Measurements from ENCODE around the gene PRRT2.
A peak's percentile ranks its signal among the peaks of the same experiment; 100 is the strongest.
"Not testable (repeated sequence)": the region's sequence is repeated elsewhere in the genome, so short reads cannot be mapped to it uniquely, and the experiment has no call there.

PRRT2 gene

DNA sequence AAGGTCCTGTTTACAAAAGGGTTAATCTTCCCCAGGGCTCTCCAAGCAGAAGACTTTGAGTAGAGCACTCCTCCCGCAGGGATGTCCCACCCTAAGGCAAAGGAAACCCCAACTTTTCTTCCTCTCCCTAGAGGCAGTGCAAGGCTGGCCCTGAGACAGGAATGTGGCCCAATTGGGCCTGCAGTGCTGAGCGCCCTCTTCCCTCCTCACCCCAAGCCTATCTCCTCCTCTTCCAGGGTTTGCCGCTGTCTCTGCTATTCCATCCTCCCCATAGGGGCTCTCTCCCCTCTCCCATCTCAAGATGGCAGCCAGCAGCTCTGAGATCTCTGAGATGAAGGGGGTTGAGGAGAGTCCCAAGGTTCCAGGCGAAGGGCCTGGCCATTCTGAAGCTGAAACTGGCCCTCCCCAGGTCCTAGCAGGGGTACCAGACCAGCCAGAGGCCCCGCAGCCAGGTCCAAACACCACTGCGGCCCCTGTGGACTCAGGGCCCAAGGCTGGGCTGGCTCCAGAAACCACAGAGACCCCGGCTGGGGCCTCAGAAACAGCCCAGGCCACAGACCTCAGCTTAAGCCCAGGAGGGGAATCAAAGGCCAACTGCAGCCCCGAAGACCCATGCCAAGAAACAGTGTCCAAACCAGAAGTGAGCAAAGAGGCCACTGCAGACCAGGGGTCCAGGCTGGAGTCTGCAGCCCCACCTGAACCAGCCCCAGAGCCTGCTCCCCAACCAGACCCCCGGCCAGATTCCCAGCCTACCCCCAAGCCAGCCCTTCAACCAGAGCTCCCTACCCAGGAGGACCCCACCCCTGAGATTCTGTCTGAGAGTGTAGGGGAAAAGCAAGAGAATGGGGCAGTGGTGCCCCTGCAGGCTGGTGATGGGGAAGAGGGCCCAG lies 1.0 kb downstream of the PRRT2 start:
- no peak for DNase-seq

DNA sequence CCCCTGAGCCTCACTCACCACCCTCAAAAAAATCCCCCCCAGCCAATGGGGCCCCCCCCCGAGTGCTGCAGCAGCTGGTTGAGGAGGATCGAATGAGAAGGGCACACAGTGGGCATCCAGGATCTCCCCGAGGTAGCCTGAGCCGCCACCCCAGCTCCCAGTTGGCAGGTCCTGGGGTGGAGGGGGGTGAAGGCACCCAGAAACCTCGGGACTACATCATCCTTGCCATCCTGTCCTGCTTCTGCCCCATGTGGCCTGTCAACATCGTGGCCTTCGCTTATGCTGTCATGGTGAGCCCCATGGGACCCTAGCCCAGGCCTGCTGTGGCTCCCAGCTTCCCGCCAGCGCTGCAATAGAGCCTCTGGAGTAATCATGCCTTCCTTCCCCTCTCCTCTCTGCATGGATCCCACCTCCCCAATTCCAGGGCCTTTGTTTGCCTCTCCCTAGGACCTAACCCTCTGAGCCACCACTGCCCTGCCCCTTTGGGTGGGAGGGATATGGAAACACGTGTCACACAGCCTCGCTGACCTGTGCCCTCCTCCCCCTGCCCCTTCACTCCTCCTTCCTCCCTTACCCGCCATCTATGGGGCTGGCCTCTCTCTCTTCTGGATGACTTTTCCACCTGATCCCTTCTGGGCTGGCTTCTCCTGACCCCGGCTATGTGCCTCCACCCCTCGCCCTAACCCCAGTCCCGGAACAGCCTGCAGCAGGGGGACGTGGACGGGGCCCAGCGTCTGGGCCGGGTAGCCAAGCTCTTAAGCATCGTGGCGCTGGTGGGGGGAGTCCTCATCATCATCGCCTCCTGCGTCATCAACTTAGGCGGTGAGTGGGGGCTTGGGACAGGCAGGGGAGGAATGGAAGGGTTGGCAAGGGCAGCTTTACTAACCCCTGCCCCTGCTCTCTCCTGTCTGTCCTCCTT lies 1.9 kb downstream of the PRRT2 start:
- no peak for DNase-seq

DNA sequence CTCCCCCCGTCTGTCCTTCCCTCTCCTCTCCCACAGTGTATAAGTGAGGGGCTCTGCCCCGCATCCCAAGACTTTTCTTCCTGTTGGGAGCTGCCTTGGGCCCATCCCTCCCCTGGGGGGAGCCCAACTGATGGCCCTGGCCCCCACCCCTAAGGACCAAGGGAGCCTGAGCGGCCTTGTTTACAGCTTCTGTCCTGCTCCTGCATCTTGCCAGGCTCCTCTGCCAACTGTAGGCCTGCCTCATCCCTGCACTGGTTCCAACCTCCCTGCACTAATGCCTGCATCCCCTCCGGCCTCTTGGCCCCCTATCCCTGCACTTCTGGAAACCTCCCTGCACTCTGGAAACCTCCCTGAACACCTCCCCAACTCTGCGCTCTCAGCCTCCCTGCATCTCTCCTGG lies 2.6 kb downstream of the PRRT2 start:
- no peak for DNase-seq

DNA sequence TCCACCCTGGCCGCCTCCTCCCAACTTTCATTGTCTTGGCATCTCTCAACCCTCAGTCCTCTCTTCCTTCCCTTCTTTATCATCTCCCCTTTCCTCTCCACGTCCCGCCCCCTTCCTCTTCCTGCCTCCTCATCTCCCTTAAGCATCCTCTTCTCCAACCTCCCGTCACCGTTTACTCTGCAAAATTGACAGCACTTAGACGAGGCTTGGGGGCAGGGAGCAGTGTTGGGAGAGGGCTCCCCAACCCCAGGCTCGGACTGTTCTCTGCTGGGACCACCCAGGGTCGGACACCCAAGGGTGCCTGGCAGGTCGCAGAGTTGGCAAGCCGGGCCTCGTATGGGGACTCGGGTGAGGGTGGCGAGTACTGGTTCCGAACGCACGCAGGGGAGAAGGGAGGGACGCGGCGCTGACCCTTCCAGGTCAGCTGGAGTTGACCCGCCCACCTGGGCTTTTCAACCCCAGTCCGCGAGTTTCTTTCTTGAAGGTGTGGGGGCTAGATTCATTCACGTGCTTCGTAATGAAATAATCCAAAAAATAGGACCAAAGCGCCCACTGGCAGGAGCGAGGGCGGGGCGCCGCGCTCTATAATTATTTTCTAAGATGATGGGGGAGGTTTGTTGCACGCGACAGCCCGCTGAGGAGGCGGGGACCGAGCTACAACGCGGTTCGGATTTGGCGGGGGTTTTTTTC lies 3.2 kb downstream of the PRRT2 start:
- DNase-seq: peak in 1 of 2 experiments; percentile 38

DNA sequence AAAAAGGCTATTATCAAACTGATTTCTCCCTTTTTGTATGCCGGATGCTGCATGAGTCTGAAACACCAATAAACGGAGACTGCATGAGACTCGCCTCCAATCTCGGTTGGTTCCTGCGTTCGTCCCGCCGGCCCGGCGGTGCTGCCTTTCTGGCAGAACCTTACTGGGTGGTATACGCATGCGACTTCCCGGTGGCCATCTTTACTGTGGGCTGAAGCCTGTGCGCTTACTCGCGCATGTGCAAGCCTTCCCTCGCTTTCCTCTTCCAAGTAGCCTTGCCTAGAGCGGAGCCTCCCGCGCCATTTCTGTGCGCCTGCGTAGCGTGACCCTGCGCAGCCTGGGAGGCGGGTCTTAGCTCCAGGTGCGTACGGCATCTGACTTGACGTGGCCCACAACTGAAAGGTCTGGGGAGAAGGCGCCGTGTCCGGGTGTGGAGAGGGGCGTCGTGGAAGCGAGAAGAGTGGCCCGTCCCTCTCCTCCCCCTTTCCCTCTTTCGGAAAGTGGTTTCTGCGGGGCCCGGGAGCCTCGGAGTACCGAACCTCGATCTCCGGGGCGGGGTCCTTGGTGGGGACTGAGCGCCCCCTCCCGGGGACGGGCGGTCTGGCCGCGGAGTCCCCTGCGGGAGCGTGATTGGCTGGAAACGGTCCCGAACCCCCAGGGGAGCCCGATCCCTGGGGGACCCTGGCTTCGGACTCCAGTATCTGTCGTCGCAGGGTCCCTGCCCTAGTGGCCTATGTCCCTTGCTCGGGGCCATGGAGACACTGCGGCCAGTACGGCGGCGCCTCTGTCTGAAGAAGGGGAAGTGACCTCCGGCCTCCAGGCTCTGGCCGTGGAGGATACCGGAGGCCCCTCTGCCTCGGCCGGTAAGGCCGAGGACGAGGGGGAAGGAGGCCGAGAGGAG lies 4.0 kb downstream of the PRRT2 start, which contains the start of gene PAGR1:
Gene PAGR1, plus strand, starts transcription at position 360 of the 901 bp plus-strand sequence. Its CDS starts 374 bp downstream, at position 734.
- DNase-seq: peak; percentile 99 to 100

DNA sequence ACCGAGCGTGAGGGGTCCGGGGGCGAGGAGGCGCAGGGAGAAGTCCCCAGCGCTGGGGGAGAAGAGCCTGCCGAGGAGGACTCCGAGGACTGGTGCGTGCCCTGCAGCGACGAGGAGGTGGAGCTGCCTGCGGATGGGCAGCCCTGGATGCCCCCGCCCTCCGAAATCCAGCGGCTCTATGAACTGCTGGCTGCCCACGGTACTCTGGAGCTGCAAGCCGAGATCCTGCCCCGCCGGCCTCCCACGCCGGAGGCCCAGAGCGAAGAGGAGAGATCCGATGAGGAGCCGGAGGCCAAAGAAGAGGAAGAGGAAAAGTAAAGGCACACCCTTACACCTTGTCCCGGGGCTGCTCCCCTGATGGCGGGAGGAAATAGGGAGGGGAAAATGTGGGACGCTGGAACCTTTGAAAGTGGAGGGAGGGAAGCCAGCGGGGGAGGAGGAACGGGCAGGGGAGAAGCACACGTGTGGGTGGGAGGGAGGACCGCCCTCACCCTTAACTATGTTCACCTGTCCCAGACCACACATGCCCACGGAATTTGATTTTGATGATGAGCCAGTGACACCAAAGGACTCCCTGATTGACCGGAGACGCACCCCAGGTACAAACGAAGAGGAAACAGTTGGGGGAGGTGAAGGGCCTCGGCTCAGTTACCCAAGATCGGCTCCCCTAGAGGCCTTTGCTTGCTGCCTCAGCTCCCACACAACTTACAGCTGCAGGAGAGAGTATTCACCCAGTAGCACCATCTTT lies 4.9 kb downstream of the PRRT2 start:
- peak in 1 of 2 experiments; percentile 55 for DNase-seq

DNA sequence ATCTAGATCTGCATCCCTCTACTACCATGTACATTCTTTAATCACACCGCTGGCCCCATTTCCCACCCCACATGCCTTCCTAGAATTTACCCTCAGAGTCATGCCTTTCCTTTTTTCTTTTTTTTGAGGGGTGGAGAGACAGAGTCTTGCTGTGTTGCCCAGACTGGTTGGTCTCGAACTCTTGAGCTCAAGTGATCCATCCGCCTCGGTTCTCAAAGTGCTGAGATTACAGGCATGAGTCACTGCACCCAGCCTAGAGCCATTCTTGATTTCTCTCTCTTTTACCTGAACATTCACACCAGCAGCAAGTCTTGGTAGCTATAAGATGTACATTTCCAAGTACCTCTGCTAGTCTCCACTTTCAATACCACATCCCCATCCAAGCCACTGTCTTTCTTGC lies 6.1 kb downstream of the PRRT2 start:
- DNase-seq: no peak

DNA sequence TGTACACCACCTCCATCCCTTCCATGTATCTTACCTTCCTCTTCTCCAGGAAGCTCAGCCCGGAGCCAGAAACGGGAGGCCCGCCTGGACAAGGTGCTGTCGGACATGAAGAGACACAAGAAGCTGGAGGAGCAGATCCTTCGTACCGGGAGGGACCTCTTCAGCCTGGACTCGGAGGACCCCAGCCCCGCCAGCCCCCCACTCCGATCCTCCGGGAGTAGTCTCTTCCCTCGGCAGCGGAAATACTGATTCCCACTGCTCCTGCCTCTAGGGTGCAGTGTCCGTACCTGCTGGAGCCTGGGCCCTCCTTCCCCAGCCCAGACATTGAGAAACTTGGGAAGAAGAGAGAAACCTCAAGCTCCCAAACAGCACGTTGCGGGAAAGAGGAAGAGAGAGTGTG lies 7.5 kb downstream of the PRRT2 start:
- DNase-seq: no peak

DNA sequence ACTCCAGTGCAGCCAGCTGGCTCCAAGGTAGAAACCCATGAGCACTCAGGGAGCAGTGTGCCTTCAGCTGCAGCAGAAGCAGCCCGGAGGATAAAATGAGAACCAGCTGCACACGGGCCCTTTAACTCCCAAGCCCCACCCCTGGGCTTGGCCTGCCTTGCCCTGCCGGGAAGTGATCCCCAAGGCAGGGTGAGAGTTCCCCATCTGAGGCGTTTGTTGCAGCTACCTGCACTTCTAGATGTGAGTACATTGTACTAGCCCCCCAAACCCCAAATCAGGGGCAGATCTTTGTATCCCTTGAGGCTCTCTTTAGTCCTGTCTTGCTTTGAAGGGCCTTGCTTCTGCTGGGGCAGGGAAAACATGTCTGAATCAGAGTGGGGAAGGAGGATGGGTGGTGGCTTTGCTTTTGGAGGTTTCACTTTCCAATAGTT lies 8.3 kb downstream of the PRRT2 start, which contains the start of gene MVP:
Gene MVP, plus strand, starts transcription at position 192 of the 431 bp plus-strand sequence. CDS start 10,088 bp downstream, outside the sequence.
- no peak for DNase-seq

DNA sequence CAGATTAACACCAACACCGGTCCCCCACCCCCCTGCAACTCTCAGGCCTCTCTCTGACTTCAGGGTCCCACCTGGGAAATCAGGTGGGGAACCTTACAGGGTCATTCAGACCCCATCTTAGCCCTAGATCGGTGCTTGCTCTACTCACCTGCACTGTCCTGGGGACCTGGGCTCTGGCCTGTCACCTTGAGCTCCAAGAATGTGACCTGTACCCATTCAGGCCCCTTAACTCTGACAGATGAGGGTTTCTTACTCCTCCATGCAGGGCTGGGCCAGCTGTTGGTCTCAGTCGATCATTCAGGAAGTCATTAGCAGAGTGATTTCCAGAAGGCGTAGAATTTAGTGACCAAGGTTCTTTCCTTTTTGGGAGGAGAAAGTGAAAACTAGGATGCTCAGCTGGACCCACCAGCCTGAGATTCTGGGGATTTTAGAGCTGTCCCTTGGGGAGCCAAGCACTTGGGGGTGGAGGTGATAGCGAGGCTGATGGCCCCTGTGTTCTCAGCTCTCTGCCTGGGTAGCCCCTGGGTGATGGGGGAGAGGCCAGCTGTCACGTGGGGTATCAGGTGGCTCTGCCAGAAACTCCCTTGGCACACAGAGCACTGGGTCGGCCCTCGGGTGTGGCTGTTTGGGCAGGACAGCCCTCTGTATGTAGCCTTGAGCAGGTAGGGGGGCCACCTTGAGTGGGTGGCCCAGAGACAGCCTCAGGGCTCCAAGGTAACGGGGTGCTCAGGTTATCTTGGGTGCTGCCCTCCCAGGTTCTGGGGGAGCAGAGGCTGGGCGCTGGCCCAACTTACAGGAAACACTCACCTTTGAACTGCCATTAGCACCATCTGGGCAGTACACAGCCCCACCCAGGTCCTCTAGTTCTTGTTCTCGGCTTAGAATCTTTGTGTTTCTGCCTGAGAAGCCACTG lies 9.0 kb downstream of the PRRT2 start:
- DNase-seq: no peak

DNA sequence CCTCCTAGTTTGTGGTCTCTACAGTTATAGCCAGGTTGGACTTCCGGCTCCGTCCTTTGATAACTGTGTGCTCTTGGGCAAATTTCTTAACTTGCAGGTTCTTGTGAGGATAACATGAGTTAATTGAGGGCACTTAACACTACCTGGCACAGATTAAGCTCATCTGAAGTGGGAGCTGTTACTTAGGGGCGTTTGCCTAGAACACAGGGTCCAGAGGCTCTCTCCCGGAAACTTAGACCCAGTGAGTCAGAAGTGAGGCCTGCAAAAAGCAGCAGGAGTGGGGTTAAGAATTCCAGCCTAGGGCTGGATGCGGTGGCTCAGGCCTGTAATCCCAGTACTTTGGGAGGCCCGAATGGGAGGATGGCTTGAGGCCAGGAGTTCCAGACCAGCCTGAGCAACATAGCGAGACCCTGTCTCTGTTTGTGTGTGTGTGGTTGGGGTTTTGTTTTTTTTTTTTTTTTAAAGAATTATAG lies 9.7 kb downstream of the PRRT2 start:
- no peak for DNase-seq

DNA sequence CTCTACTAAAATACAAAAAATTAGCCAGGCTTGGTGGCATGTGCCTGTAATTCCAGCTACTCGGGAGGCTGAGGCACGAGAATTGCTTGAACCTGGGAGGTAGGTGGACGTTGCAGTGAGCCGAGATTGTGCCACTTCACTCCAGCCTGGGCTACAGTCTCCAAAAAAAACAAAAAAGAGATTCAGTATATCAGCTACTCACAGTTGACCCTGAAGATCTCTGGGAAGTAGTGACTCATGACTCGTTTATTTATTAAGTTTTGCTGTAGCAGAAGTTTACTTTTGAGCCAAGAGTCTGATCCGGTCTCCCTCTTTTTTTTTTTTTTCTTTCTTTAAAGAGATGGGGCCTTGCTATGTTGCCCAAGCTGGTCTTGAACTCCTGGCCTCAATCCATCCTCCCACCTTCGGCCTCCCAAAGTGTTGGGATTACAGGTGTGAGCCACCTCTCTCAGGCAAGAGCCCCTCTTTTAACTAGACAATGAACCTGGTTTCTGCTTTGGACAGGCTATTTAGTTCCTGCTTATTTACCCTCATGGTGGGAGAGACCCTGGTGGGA lies 12.7 kb downstream of the PRRT2 start:
- no peak for DNase-seq

DNA sequence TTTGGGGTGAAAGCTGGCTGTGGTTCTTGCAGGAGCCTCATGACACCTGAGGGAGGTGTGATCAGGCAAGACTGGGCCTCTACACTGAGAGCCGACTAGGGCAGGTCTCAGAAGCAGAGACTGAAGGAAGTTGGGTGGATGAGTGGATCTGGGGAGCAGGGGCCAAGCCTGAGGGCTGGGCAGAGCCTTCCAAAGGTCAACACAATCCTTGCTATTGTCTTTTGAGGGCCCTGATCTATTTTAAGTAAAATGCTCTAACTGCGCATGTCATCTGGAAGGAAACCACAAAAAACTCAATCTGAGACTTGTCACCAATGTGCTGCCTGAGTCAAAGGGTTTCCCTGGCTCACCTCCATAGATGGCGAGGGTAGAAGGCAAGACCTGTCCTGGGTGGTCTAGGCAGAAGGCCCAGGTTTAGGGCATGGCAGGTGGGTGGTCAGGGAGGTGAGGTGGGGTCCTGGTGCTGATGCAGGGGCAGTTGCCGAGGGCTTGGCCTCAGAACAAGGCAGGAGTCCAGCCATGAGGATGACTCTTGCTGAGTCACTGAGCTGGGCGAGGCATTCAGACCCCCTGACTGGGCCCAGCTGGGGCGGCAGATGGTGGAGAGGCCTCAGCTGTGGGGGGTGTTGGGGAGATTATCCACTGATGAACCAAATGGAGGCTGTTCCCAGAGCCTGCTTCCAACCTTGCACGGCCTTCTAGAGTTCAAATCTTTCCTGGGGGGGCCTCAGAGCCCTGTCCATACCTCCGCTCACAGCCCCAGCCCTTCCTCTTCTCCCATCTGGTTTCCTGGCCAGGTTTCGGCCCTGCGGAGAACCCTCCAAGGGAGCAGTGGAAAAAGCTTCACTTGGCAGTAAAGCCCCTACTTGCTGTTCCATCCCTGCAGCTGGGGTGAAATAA lies 13.4 kb downstream of the PRRT2 start:
- no peak for DNase-seq

DNA sequence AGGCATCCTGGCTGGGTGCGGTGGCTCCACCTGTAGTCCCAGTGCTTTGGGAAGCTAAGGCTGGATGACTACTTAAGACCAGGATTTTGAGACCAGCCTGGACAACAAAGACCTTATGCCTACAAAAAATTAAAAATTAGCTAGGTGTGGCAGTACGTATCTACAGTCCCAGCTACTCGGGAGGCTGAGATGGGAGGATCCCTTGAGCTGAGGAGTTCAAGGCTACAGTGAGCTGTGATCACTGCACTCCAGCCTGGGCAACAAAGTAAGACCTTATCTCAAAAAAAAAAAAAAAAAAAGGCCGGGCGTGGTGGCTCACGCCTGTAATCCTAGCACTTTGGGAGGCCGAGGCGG lies 14.3 kb downstream of the PRRT2 start:
- no peak for DNase-seq

DNA sequence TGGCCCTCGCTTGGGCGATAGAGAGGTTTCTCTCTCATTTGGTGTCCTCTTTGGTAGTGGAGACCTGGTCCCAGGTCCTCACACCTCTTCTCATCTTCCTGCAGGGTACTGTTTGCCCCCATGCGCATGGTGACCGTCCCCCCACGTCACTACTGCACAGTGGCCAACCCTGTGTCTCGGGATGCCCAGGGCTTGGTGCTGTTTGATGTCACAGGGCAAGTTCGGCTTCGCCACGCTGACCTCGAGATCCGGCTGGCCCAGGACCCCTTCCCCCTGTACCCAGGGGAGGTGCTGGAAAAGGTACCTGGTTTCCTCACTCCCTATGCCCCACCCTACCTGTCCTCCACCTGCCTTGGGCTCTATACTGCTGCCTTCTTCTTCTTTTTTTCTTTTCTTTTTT lies 18.8 kb downstream of the PRRT2 start:
- no peak for DNase-seq

DNA sequence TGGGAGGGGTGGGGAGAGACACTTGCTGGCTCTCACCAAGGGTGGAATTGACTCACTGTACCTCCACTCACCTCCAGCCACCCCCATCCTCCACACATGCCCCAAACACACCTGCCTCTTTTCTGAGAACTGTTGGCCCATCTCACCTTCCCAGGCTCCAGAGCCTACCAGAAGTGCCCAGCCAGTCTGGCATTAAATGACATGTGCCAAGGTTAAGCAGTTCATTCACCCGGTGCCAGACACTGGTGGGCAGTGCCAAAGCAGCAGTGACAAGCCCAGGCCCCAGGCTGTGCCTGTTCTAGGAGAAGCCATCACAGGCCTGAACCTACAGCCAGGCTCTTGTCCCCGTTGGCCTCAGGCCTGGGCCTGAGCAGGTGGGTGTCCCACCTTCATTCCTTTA lies 19.5 kb downstream of the PRRT2 start:
- no peak for DNase-seq

DNA sequence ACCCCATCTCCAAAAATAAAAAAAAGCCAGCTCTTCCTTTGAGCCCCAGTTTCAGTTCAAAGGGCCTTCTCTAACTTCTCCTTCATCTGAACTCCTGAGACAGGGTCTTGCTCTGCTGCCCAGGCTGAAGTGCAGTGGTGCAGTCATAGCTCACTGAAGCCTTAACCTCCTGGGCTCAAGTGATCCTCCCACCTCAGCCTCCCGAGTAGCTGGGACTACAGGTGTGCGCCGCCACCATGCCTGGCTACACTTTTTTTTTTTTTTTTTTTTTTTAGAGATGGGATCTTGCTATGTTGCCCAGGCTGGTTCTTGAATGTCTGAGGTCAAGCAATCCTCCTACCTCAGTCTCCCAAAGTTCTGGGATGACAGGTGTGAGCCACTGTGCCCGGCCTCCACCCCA lies 21.2 kb downstream of the PRRT2 start:
- DNase-seq: not testable (repeated sequence)

DNA sequence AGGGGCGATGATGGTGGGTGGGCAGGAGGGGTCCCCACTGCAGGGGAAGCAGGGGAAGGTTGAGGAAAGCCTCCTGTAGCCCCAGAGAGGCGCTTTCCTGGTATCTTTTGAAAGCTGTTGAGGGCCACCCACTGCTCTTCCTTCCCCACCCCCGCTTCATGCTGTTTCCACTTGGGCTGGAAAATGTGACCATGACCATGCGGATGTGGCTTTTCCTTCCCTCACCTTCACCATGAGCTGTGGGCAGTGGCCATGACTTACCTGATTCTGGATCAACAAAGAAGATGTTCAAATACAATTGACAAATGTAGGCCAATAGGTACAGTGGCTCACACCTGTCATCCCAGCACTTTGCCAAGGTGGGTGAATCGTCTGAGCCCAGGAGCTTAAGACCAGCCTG lies 22.1 kb downstream of the PRRT2 start:
- no peak for DNase-seq

Data from NCI-H1930 (cell line).